Activated naive CD8-positive, alpha-beta T cell treated with anti-CD3 and anti-CD28 coated beads for 36 hours (primary cell): ENCODE measurements around the gene TSPAN1. TPM values are rescaled to one million over a fixed set of nuclear protein-coding genes. Genes with fewer than 3 reads are reported as not detected.

Experiments
- DNase-seq: peaks from one replicate; pipeline ENCODE4 v3.0.0; 2021
- H3K27ac Mint-ChIP-seq: one replicate; pipeline ENCODE4 v1.8.0; 2022; ENCODE audit warnings: mild to moderate bottlenecking, moderate library complexity, mixed read lengths
- H3K27me3 Mint-ChIP-seq: one replicate; pipeline ENCODE4 v1.8.0; 2022; ENCODE audit warnings: mild to moderate bottlenecking, mixed read lengths
- H3K36me3 Mint-ChIP-seq: one replicate; pipeline ENCODE4 v1.8.0; 2021; ENCODE audit warnings: mild to moderate bottlenecking, mixed read lengths
- H3K4me1 Mint-ChIP-seq: one replicate; pipeline ENCODE4 v1.8.0; 2021; ENCODE audit warnings: mixed read lengths
- H3K4me3 Mint-ChIP-seq: one replicate; pipeline ENCODE4 v1.8.0; 2022; ENCODE audit warnings: mild to moderate bottlenecking, moderate library complexity, mixed read lengths
- H3K9me3 Mint-ChIP-seq: one replicate; pipeline ENCODE4 v1.8.0; 2022; ENCODE audit warnings: mixed read lengths
- total RNA-seq, 2 experiments: library from RNA; stranded (reverse); gene quantifications; one replicate each; pipeline ENCODE4 v1.2.3, GENCODE V29; 2021

The TSPAN1 gene
- total RNA-seq, 2 experiments from 2014 or later: 0.28 TPM; not detected in 1

DNA sequence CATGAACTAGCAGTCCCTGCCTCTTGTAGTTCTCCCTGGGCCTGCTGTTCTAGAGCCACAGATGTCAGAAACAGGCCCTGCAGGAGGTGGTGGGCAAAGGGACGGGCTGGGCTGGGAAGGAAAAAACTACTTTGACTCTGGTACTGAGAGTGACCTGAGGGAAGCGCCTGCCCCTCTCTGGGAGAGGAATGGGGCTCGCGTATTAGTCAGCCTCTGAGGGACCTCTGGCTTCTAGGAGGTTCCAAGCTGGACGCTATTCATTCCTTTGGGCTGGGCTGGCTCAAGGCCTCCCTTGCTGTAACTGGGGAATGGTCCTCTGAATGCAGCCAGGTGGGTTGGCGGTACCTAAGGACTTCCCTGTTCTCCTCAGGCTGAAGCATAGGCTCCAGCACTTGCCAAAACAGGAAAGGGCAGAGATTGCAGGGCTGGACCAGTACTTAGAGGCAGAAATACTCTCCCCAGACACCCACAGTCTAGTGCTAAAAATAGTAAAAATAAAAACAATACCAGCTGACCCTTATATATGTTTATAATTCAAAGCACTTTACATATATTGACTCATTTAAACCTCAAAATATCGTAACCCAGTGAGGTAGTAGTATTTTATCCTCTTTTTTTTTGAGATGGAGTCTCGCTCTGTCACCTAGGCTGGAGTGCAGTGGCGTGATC is 16.3 kb downstream of the TSPAN1 start:
- Mint-ChIP-seq H3K4me3 (no peak overlapping the region), H3K36me3 (peaks cover 5% of the 10 kb centered on the region), H3K9me3 (no peaks in the 10 kb centered on the region), H3K4me1 (peaks cover 2% of the 10 kb centered on the region), H3K27ac (no peak overlapping the region), H3K27me3 (no peaks in the 10 kb centered on the region)
- no peak for DNase-seq

DNA sequence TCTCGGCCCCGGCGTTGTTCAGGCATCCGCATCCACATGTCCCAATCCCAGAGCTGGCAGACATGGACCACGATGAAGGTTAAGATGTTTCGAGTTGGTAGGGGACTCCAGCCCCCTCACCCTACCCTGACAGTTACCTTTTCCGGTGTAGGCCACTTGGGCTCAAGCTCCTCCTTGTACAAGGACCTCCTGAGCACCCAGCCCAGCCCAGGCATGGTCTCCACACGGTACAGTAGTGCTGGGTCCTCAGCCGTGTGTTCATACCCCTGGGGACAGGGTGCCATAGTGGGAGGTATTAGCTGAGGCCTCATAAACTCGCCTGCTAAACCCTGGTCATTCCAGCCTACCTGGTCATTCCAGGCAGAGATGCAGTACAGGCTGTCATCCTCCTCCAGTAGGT is 17.3 kb downstream of the TSPAN1 start:
- Mint-ChIP-seq H3K9me3 (no peaks in the 10 kb centered on the region), H3K4me3 (no peak overlapping the region), H3K27ac (no peak overlapping the region), H3K4me1 (peaks cover 9% of the 10 kb centered on the region), H3K36me3 (peaks cover 5% of the 10 kb centered on the region), H3K27me3 (no peaks in the 10 kb centered on the region)
- no peak for DNase-seq

DNA sequence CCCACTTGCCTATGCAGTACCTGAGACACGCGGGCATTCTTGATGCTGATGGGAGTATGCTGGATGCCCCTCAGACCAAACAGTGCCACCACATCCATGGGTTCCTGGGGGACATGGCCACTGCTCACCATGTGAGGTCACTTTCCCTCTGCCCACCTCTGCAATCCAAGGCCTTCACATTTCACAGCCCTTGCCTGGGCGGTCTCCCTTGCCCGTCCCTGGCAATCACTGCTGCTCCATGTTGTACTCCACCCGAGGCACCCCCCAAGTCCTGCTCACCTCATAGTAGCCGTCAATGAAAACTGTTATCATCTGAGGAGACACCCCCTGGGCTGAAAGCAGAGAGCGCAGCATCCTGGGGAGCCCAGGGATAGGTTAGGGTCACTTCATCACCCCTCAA is 18.4 kb downstream of the TSPAN1 start:
- H3K4me1 Mint-ChIP-seq: peaks cover 14% of the 10 kb centered on the region
- DNase-seq: no peak
- no peaks in the 10 kb centered on the region for H3K9me3 Mint-ChIP-seq
- peaks cover 5% of the 10 kb centered on the region for H3K36me3 Mint-ChIP-seq
- H3K4me3 Mint-ChIP-seq: no peak overlapping the region
- H3K27ac Mint-ChIP-seq: no peak overlapping the region
- H3K27me3 Mint-ChIP-seq: no peaks in the 10 kb centered on the region

DNA sequence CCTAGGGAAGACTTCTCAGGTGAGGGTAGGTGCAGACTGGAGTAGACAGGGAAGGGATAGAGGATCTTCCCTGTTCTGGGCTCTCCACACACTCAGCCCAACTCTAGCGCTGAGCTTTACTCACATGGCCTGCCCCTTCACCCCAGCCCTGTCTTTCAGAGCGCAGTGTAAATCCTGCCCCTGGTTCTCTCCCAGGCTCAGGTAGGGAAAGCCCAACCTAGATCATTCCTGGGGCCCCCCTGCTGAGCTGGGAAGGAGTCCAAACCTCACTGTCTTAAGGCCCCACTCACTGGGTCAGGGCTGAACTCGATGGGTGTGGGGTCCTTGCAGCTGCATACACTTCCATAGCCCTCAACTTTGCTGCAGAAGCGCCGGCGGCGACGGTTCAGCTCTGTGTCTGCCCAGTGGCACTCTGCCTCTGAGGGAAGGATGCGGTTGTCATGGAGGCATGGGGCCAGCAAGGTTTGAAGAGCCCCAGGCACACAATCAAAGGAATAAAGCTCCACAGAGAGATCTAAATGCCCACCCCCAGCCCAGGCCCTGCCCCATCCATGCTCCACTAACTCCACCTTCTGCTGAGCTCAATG is 19.2 kb downstream of the TSPAN1 start:
- no peak overlapping the region for H3K27ac Mint-ChIP-seq
- peaks cover 15% of the 10 kb centered on the region for H3K4me1 Mint-ChIP-seq
- no peaks in the 10 kb centered on the region for H3K27me3 Mint-ChIP-seq
- no peaks in the 10 kb centered on the region for H3K9me3 Mint-ChIP-seq
- peaks cover 5% of the 10 kb centered on the region for H3K36me3 Mint-ChIP-seq
- H3K4me3 Mint-ChIP-seq: no peak overlapping the region
- DNase-seq: no peak

DNA sequence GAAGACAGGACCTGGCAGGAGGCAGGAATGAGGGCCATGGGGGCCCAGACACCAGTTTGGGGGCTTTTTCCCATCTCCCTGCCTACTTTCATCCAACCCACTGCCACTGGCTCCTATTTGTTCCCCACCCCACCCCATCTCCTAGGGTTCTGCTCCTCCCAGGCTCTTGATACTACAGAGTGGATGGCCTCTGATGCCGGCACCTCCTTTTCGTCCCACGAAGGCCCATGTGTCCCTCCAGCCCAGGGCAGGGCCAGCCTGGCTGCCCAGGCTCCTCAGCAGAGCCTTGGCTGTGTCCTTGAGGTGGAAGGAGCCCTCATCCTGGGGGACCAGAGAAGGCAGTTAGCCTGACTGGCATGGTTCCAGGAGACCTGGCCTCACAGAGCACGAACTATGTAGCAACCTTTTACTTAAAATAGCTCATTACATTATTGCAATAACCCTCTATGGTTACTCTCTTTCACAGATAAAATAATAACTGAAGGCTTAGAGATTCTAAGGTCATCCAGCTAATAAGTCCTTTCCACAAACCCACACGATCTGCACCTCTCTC is 19.8 kb downstream of the TSPAN1 start:
- no peak overlapping the region for H3K27ac Mint-ChIP-seq
- no peaks in the 10 kb centered on the region for H3K9me3 Mint-ChIP-seq
- H3K36me3 Mint-ChIP-seq: peaks cover 5% of the 10 kb centered on the region
- H3K4me1 Mint-ChIP-seq: peaks cover 19% of the 10 kb centered on the region
- H3K27me3 Mint-ChIP-seq: no peaks in the 10 kb centered on the region
- no peak overlapping the region for H3K4me3 Mint-ChIP-seq
- DNase-seq: no peak

DNA sequence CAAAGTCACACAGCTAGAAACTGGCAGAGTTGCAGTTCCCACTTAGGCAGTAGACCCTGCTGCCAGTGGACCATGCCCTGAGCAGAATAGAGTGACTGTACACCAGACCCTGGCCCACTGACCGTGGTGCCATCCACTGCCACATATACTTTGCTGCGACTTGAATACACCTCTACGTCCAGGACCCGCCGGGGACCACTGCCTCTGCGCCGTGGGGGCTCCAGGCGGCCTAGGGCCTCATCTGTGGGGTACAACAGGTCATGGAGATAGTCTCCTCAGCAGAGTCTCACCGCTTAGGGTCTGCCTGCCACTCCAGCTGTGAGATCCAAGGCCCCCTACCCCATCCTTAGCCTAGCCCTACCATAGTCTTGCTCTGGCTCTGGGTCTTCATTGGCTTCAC is 21.7 kb downstream of the TSPAN1 start:
- peaks cover 4% of the 10 kb centered on the region for H3K36me3 Mint-ChIP-seq
- H3K4me3 Mint-ChIP-seq: peak overlapping the region; percentile 86
- no peaks in the 10 kb centered on the region for H3K27me3 Mint-ChIP-seq
- peaks cover 21% of the 10 kb centered on the region for H3K4me1 Mint-ChIP-seq
- no peak overlapping the region for H3K27ac Mint-ChIP-seq
- no peak for DNase-seq
- H3K9me3 Mint-ChIP-seq: no peaks in the 10 kb centered on the region

DNA sequence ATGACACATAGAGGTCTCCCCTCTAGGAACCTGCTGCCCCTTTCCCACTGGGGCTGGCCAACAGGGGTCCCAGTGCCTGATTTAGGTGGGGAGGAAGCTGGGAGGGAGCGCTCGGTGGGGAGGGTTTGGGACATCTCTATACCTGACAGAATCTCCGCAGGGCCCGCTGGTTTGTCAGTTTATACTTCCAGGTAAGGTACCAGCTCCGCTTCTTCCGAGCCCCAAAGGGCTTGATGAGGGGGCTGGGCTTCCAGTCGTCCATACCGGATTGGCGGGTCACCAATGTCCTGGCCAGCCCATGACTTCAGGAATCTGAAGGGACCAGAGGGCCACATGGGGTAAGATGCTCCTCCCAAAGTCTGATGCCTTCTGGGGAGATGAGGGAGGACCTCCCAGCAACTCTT is 22.7 kb downstream of the TSPAN1 start:
- H3K36me3 Mint-ChIP-seq: peaks cover 3% of the 10 kb centered on the region
- H3K4me3 Mint-ChIP-seq: peak overlapping the region; percentile 86
- no peaks in the 10 kb centered on the region for H3K27me3 Mint-ChIP-seq
- no peaks in the 10 kb centered on the region for H3K9me3 Mint-ChIP-seq
- peaks cover 21% of the 10 kb centered on the region for H3K4me1 Mint-ChIP-seq
- DNase-seq: no peak
- H3K27ac Mint-ChIP-seq: peak overlapping the region; percentile 77

DNA sequence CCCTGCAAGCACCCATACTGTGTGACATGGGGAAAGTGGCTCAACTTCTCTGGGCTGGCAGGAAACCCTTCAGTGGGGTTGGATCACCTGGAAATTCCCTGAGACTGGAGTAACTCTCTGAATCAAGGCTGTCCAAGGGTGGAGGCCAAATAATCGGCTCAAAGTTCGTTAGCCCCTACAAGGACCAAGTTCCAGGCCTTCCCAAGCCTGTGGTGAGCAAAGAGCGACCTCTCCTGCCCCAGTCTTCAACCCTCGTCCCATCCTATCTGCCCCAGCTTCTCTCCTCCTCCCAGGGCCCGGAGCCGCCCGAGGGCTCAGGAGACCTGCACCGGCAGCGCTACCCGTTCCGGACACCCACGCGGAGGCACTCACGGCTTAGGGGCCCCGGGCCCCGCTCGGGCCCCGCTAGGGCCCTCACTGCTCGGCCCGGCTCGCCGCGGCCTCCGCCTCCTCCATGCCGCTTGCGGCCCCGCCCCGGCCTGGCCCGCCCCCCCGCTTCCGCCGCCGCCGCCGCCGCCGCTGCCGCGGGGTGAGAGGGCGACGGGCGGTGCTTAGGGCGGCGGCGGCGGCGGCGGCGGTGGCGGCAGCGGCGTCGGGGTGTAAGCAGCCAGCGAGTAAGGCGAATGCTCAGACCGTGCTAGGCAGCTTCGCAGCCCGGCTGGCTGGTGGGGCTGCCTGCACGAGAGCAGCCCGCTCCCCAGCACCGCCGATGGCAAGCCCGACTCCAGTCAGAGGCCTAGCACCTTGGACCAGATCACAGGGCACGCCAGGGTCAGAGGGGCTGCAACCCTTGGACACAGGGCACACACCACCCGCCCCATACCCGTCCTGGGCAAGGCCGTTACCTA is 23.3 kb downstream of the TSPAN1 start, which contains the start of gene POMGNT1:
TSS of gene POMGNT1 (minus strand) at position 471 of the 848 bp plus-strand sequence. CDS start 613 bp downstream, outside the sequence.
- Mint-ChIP-seq H3K4me1 (peaks cover 26% of the 10 kb centered on the region), H3K27me3 (no peaks in the 10 kb centered on the region), H3K36me3 (peaks cover 1% of the 10 kb centered on the region), H3K4me3 (peak within 1 kb of the TSS; percentile 86), H3K27ac (peak within 1 kb of the TSS; percentile 77), H3K9me3 (no peaks in the 10 kb centered on the region)
- peak; percentile 88 for DNase-seq

DNA sequence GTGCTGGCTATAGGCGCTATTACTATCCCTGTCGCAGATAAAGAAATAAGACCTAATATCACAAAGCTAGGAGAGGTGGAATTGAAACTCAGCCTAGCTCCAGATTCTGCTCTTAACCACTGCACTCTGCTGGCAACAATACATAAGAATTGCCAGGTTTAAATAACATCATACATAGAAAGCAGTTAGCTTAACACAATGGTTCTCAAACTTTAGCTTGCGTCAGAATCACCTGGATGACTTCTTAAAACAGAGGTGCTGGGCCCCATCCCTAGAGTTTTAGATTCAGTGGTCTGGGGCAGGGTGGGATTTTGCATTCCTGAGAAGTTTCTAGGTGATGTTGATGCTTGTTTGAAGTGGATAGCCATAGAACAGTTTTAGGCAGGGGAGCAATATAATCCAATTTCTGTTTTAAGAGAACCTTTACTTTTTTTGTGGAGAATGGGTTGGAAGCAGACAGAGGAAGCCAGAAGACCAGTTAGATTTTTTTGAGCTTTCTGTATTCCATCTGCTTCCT is 24.4 kb downstream of the TSPAN1 start:
- H3K4me1 Mint-ChIP-seq: peaks cover 30% of the 10 kb centered on the region
- peak overlapping the region; percentile 63 for H3K27ac Mint-ChIP-seq
- peak overlapping the region; percentile 86 for H3K4me3 Mint-ChIP-seq
- peaks cover 1% of the 10 kb centered on the region for H3K36me3 Mint-ChIP-seq
- no peaks in the 10 kb centered on the region for H3K27me3 Mint-ChIP-seq
- DNase-seq: no peak
- H3K9me3 Mint-ChIP-seq: no peaks in the 10 kb centered on the region

DNA sequence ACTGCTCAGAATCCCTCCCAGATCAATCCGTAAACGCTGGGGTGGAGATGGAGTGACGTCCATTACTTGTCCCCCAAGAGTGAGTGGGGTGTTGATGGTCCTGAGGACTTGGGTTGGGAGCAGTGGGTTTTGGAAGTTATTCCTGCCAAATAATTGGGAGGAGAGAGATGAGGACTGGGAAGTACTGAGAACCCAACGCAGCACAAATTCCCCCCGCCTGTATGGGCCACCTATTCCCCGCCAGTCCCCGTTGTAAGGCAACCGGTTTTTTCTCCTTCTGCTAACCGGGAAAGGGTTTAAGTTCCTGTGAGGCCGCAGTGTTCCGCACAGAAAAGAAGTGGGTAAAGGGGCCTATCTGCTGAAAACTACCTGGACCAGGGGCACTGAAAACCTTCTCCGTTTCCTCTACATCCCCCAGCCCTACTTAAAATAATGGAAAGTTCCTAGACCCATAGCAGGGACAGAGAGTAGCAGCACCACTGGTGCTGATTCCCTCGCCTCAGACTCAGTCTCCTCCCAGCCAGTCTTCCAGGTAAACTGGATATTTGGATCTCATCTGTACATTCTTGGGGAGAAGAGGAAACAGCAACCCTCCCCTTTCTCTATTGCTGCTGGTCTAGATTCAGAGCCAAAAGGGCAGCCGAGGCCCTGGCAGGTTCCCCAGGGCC is 29.0 kb downstream of the TSPAN1 start:
- no peaks in the 10 kb centered on the region for H3K27me3 Mint-ChIP-seq
- H3K27ac Mint-ChIP-seq: no peak overlapping the region
- peaks cover 1% of the 10 kb centered on the region for H3K36me3 Mint-ChIP-seq
- peaks cover 16% of the 10 kb centered on the region for H3K4me1 Mint-ChIP-seq
- peak overlapping the region; percentile 86 for H3K4me3 Mint-ChIP-seq
- no peak for DNase-seq
- H3K9me3 Mint-ChIP-seq: no peaks in the 10 kb centered on the region

DNA sequence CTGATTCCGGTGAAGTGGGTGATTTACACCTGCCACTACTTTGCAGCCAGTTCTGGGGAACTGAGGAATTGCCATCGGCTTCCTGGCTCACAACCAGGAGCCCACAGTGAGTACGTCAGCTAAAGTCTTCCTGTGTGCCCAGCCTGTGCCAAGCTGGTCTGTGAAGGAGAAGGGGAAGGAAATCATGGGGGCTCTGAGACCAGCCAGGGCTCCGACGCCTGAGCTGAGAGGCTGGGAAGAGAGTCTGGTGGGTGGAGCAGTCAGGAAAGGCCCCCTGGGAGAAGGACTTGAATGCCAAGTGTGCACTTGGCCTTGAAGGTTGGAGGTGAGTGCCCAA is 29.5 kb downstream of the TSPAN1 start:
- no peaks in the 10 kb centered on the region for H3K9me3 Mint-ChIP-seq
- H3K4me3 Mint-ChIP-seq: no peak overlapping the region
- H3K4me1 Mint-ChIP-seq: peaks cover 12% of the 10 kb centered on the region
- no peaks in the 10 kb centered on the region for H3K27me3 Mint-ChIP-seq
- peaks cover 1% of the 10 kb centered on the region for H3K36me3 Mint-ChIP-seq
- no peak overlapping the region for H3K27ac Mint-ChIP-seq
- no peak for DNase-seq

DNA sequence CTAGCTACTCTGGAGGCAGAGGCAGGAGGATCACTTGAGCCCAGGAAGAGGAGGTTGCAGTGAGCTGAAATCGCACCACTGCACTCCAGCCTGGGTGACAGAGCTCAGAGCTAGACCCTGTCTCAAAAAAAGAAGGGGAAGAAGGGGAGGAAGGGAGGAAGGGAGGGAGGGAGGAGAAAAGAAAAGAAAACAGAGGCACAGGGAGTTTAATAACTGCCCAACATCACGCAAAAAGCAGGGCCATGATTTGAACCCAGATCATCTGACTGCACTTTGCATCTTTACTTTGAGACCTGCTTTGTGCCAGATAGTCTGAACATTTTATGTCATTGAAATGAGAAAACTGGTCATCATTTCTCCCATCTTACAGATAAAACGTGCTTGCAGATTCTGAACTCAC is 30.3 kb downstream of the TSPAN1 start:
- Mint-ChIP-seq H3K4me1 (peaks cover 10% of the 10 kb centered on the region), H3K27ac (no peak overlapping the region), H3K27me3 (no peaks in the 10 kb centered on the region), H3K9me3 (no peaks in the 10 kb centered on the region), H3K36me3 (peaks cover 1% of the 10 kb centered on the region), H3K4me3 (no peak overlapping the region)
- DNase-seq: no peak

DNA sequence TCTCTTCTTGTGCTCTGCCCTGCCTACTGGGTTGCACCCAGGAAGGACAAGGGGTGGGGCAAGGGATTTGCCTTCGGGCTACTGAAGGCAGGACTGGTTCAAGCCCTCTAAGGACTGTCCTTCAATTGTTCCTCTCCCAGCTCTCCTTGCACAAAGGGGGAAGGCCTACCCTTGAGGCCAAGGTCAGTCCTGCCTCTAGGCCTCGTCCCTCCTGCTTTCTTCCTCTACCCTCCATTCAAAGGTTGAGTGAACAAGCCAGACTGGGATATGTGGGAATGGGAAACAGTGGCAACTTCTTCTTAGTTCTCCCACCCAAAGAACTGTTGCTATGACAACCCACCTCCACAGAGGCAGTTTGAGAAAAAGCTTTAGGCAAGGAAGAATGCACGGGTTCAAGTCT is 30.9 kb downstream of the TSPAN1 start:
- no peaks in the 10 kb centered on the region for H3K36me3 Mint-ChIP-seq
- H3K4me3 Mint-ChIP-seq: no peak overlapping the region
- no peaks in the 10 kb centered on the region for H3K27me3 Mint-ChIP-seq
- peak overlapping the region; percentile 13 for H3K27ac Mint-ChIP-seq
- DNase-seq: no peak
- H3K9me3 Mint-ChIP-seq: no peaks in the 10 kb centered on the region
- H3K4me1 Mint-ChIP-seq: peaks cover 9% of the 10 kb centered on the region

DNA sequence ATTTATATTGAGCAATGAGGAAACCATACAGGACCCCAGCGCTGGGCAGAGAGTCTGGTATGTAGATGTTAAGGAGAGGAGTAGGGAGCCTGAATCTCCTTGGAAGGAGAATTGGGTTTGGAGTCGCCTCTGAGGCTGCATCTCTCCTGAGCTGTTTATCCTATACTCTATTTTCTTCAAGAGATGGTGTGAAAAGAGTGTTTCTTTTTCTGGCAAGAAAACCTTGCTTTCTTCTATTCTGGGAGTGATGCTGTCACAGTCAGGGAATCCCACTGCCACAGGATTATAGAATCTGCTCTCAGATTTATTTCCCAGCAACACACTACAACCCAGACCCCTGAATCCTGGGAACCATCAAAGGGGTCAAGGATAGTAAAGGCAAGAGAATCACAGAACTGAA is 31.5 kb downstream of the TSPAN1 start:
- no peaks in the 10 kb centered on the region for H3K27me3 Mint-ChIP-seq
- H3K4me3 Mint-ChIP-seq: no peak overlapping the region
- no peaks in the 10 kb centered on the region for H3K36me3 Mint-ChIP-seq
- no peaks in the 10 kb centered on the region for H3K9me3 Mint-ChIP-seq
- no peak for DNase-seq
- no peak overlapping the region for H3K27ac Mint-ChIP-seq
- H3K4me1 Mint-ChIP-seq: peaks cover 9% of the 10 kb centered on the region

DNA sequence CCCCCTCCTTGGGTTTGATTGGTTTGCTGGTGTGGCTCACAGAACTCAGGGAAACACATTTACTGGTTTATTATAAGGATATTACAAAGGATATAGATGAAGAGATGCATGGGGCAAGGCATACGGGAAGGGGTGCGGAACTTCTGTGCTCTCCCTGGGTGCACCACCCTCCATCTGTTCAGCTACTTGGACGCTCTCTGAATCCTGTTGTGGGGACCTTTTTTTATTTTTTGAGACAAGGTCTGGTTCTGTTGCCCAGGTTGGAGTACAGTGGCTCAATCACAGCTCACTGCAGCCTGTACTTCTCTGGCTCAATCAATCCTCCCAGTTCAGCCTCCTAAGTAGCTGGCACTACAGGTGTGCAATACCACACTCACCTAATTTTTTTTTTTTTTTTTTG is 35.7 kb downstream of the TSPAN1 start:
- Mint-ChIP-seq H3K4me3 (no peak overlapping the region), H3K4me1 (no peaks in the 10 kb centered on the region), H3K27me3 (no peaks in the 10 kb centered on the region), H3K36me3 (no peaks in the 10 kb centered on the region), H3K9me3 (no peaks in the 10 kb centered on the region), H3K27ac (no peak overlapping the region)
- DNase-seq: no peak
